Adrenal gland (tissue), 5 donors: Measurements from ENCODE around the gene NLRC5.

Experiments used
- CTCF ChIP-seq, 6 experiments: fragments of 450-650 bp in 4 of 6; fragments of 200-600 bp in 2 of 6; sonication (generic) in 1 of 6; IDR thresholded peaks; 1 replicate in 5 of 6; 2 replicates in 1 of 6; pipeline versions ENCODE4 v1.5.1 to v1.8.0; 2016 to 2021; ENCODE audit warnings: antibody characterized with exemption in 6 of 6, mild to moderate bottlenecking in 2 of 6, moderate library complexity in 1 of 6
- POLR2A ChIP-seq, 2 donors: fragments of 450-650 bp; IDR thresholded peaks; one replicate each; pipeline ENCODE4 v1.6.1; 2017; ENCODE audit warnings: antibody characterized with exemption in 2 of 2, mild to moderate bottlenecking in 2 of 2, moderate library complexity in 1 of 2
- donor health status: DM: no; HTN: no; CAD: no.

GRCh38 chr16:57054338-57054737, 65.0 kb downstream of the NLRC5 start:
- no peak for TF ChIP-seq CTCF (IDR thresholded peaks at IDR 0.05)
- TF ChIP-seq POLR2A (IDR thresholded peaks at IDR 0.05), result no peak
